Gastroesophageal sphincter (tissue), 3 donors: Measurements from ENCODE around the gene GMNC.

Source experiments
- EP300 ChIP-seq: sonication (generic); formaldehyde crosslinking; IDR thresholded peaks from one replicate; pipeline ENCODE4 v1.6.1; 2017; ENCODE audit warnings: antibody characterized with exemption, mild to moderate bottlenecking
- POLR2A ChIP-seq, 2 donors: fragments of 450-650 bp; IDR thresholded peaks; one replicate each; pipeline ENCODE4 v1.6.1; 2017; ENCODE audit warnings: antibody characterized with exemption in 2 of 2, mild to moderate bottlenecking in 2 of 2, moderate library complexity in 1 of 2
- TF ChIP-seq, protein P1 (sequence below), 4 experiments: fragments of 200-600 bp in 2 of 4; fragments of 450-650 bp in 2 of 4; sonication (generic) in 1 of 4; IDR thresholded peaks; one replicate each; pipeline ENCODE4 v1.5.1; 2017 to 2019; ENCODE audit warnings: antibody characterized with exemption in 4 of 4, mild to moderate bottlenecking in 2 of 4, moderate library complexity in 2 of 4

DNA sequence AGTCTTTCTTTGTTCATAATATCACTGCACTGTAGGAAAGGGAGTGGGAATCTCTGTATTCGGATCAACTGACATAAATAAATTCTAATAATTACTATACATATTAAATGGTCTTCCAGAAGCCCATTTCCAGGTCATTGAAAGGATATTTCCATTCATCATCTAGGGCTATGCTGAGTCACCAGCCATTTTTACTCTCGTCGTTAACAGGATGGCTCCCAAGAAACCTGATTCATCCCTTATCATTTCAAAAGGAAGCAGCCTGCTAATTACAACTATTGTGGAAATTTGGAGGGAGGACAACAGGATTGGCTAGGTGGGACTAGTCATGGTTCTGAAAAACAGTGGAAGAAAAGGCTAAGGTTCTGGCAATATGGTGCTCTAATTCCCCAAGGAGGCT is 13.6 kb downstream of the GMNC start:
- TF ChIP-seq, protein P1, sequence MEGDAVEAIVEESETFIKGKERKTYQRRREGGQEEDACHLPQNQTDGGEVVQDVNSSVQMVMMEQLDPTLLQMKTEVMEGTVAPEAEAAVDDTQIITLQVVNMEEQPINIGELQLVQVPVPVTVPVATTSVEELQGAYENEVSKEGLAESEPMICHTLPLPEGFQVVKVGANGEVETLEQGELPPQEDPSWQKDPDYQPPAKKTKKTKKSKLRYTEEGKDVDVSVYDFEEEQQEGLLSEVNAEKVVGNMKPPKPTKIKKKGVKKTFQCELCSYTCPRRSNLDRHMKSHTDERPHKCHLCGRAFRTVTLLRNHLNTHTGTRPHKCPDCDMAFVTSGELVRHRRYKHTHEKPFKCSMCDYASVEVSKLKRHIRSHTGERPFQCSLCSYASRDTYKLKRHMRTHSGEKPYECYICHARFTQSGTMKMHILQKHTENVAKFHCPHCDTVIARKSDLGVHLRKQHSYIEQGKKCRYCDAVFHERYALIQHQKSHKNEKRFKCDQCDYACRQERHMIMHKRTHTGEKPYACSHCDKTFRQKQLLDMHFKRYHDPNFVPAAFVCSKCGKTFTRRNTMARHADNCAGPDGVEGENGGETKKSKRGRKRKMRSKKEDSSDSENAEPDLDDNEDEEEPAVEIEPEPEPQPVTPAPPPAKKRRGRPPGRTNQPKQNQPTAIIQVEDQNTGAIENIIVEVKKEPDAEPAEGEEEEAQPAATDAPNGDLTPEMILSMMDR (IDR thresholded peaks at IDR 0.05) = no peak
- TF ChIP-seq EP300 = no peak
- TF ChIP-seq POLR2A (IDR thresholded peaks at IDR 0.05) = no peak
